NCI-H345 treated with DMSO at 0.1 percent for 48 hours (cell line): ENCODE measurements around the gene SULT1C4.

ENCODE experiments used
- DNase-seq: peaks from one replicate; lab custom pipeline; 2025; ENCODE audit not compliant: unreplicated experiment; lab: John Stamatoyannopoulos, UW

SULT1C4 gene

DNA sequence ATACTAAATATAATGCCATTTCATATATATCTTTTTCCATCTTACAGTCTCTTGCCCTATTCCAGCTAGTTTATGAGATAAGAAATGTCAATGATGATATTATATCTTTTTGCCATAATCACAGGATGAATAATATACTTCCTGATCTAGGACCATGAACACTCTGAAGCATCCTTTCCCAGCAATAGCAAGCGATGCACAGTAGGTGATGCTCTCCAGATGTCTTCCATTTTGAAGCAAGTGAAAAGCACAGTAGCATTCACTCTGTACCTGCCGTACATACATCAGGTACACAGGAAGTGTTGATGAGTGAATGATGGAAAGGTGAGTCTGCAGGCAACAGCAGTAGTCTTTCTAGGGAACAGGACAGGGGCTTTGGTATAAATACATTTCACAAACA, 8.6 kb upstream of the SULT1C4 start:
- no peak for DNase-seq

DNA sequence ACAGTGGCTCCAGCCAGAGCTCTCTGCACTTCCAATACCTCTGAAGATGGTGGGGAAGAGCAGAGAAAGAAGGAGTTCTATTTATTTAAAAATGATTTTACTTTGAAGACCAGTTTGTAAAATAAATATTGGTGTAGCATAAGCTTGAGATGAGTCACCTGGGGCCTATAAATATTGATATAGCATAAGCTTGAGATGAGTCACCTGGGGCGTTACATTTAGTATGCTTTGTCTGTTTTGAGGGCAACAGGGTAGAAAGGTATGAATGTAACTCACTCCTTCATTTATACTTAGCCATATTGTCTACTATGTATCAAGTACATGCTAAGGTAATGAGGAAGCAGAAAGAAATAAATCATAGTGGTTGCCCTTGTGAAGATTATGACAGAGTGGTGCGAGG, 7.7 kb upstream of the SULT1C4 start:
- DNase-seq, result no peak

GRCh38 chr2:108376774-108377173, 980 bp upstream of the SULT1C4 start:
- DNase-seq, result no peak

GRCh38 chr2:108377401-108377800, 353 bp upstream of the SULT1C4 start:
- DNase-seq, result no peak

GRCh38 chr2:108378851-108379250, 1.1 kb downstream of the SULT1C4 start:
- DNase-seq, result no peak

GRCh38 chr2:108382196-108382595, 4.4 kb downstream of the SULT1C4 start:
- no peak for DNase-seq

- DNase-seq, result no peak
Measured at GRCh38 chr2:108383146-108383830, 5.5 kb downstream of the SULT1C4 start.

DNA sequence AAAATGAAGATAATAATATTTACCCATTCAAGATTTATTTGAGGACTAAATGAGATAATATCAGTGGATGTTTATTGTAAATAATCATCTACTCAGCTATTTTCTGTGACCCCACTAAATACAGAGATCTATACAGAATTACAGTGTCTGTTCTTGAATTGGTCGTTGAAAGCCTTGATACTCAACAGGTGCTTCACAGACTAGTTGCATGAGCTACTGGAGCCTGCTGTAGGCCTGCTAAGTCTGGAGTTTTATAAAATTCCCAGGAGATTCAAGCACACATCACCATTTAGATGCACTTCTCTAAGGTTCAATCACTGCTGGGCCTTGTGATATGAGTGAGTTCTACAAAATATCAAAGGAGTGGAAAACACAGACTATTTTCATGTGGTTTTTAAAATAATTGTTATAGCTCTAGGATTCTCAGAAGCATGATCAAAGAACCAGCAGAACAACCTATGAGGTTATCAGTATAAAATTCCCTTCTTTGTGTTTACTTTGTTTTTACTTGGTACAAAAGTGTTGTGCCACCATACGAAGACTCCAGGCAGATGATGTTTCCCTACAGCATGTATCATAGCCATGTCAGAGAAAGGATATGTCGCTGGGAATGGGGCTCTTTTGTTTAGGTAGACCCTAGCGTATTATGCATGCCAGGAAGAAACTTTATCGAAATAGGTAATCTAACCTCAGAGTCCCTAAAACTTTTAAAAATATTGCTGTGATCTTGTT, 7.1 kb downstream of the SULT1C4 start:
- DNase-seq, result no peak

GRCh38 chr2:108385411-108386071, 7.8 kb downstream of the SULT1C4 start:
- DNase-seq, result no peak

GRCh38 chr2:108388045-108388444, 10.3 kb downstream of the SULT1C4 start:
- DNase-seq, result no peak

DNA sequence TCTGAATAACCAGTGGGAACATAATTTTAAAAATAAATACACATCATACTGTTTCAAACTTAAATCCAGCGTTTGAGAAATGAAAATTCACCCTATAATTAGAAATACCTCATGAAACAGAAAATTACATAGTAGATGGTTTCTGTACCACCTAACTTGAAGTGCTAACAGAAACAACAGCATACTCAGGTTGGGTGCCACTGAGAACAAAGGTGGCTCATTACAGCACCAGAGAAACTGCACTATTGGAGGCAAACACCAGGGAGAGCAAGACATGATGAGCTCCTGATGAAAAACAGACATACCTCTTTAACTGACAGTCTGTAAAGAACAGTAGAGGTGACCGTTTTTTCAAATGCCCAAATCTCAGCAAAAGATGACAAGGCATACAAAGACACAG, 12.6 kb downstream of the SULT1C4 start:
- DNase-seq, result no peak

GRCh38 chr2:108392029-108392428, 14.3 kb downstream of the SULT1C4 start:
- no peak for DNase-seq

DNA sequence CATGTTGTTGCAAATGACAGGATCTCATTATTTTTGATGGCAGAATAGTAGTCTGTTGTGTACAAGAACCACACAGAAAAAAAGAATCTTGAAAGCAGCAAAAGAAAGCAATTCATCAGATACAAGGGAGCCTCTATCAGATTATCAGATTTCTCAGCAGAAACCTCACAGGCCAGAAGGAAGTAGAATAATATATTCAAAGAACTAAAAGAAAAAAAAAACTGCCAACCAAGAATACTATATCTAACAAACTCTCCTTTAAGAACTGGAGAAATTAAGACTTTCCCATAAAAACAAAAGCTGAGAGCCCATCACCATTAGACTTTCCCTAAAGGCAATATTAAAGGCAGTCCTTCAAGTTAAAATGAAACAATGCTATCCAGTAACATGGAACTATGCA, 15.4 kb downstream of the SULT1C4 start:
- DNase-seq, result no peak

DNA sequence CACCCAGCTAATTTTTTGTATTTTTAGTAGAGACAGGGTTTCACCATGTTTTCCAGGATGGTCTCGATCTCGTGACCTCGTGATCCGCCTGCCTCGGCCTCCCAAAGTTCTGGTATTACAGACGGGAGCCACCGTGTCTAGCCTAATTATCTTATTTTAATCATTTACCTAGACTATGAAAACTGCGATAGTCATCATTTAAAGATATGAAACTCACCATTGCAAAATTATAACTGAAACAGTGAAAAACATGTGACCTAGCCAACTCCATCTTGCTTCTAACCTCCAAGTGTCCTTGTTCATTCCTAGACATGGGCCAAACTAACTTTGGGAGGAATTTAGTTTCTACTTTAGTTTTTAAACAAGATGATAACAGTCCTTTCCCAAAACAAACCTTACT, 17.4 kb downstream of the SULT1C4 start:
- DNase-seq, result no peak

GRCh38 chr2:108396845-108397244, 19.1 kb downstream of the SULT1C4 start:
- DNase-seq, result no peak

DNA sequence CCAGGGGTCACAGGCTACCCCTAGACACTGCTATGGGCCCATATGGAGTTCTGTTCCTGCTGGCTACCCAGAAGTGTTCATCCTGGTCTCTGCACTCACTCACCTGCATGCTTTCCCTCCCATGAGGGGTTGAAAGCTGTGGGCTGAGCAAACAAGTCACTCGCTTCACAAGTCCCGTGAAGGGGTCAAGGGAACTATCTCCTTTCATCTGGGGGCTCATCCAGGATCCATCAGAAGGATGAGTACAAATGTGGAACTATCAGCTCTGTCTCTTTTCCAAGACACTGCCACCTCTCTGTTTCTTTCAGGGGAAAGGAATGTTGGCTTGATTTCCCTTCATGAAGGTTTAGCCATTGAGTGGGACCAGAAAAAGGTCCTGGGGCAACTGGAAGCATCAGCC, 21.7 kb downstream of the SULT1C4 start:
- no peak for DNase-seq

- no peak for DNase-seq
Measured at GRCh38 chr2:108401800-108402199, 24.0 kb downstream of the SULT1C4 start.

GRCh38 chr2:108403494-108403893, 25.7 kb downstream of the SULT1C4 start:
- no peak for DNase-seq

GRCh38 chr2:108404784-108405397, 27.1 kb downstream of the SULT1C4 start:
- DNase-seq, result no peak

DNA sequence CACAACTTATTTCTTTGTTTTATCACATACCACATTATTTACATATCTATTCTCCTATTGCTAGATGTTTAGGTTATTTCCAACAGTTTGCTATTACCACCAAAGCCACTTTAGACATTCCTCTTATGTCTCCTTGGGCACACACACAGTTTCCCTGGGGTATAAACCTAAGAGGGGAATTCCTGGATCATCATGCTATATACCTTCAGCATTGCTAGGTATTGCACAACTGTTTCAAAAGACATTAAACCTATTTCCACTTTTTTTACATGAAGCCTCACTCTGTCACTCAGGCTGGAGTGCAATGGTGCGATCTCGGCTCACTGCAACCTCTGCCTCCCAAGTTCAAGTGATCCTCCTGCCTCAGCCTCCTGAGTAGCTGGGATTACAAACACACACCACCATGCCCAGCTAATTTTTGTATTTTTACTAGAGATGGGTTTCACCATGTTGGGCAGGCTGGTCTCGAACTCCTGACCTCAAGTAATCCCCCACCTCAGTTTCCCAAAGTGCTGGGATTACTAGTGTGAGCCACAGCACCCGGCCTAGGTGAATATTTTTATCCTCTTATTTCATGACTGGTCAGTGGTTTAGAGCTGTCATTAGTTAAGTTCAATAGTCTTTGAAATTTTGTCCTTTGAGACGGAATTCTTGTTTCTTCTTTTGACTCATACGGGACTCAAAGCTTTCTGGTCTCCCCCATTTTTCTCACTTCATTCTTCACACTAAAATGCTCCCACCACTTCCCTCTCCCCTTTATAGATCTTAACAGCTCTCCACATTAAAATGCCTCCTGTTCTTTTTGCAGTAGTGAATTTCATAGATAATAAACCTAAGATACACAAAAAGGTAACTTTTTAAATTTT, 30.3 kb downstream of the SULT1C4 start:
- DNase-seq, result no peak

GRCh38 chr2:108409768-108410167, 32.0 kb downstream of the SULT1C4 start:
- no peak for DNase-seq
